A673 (cell line): Measurements from ENCODE around the gene SNX10. TPM values are rescaled to one million over a fixed set of nuclear protein-coding genes. Genes with fewer than 3 reads are reported as not detected.

Source experiments
- BruUV-seq: library from RNA; stranded (reverse); fragments of 400-500 nt; replicated peaks from 2 replicates; lab custom pipeline; 2021; lab: Mats Ljungman, UMichigan
- CTCF ChIA-PET: fragments of 300-600 bp; sonication (Branson Sonifier 250); formaldehyde crosslinking; loops from one replicate; lab custom pipeline; 2022; ENCODE audit warnings: antibody characterized with exemption; lab: Charles Lee
- POLR2A ChIA-PET: fragments of 300-600 bp; sonication (Branson Sonifier 250); formaldehyde crosslinking; loops from one replicate; lab custom pipeline; 2022; ENCODE audit warnings: antibody characterized with exemption; ENCODE audit not compliant: low non-redundant PET; lab: Charles Lee
- DNase-seq: peaks from one replicate; pipeline ENCODE4 v3.0.0-alpha.2; 2015; ENCODE audit warnings: low spot score
- H3K27ac ChIP-seq: fragments of 200-600 bp; sonication (generic); 2 replicates; pipeline ENCODE4 v1.5.1; 2016; ENCODE audit warnings: mixed run types, low read depth, mild to moderate bottlenecking, mixed read lengths, antibody characterized with exemption, low read length; ENCODE audit not compliant: poor library complexity, severe bottlenecking
- H3K27me3 ChIP-seq: fragments of 200-600 bp; sonication (generic); replicated peaks from 2 replicates; pipeline ENCODE4 v1.6.1; 2017; ENCODE audit warnings: mixed run types, low read depth, mild to moderate bottlenecking, mixed read lengths, antibody characterized with exemption, low read length; ENCODE audit not compliant: insufficient read depth, poor library complexity
- H3K36me3 ChIP-seq: fragments of 200-600 bp; sonication (generic); 2 replicates; pipeline ENCODE4 v1.6.1; 2016; ENCODE audit warnings: mixed run types, mild to moderate bottlenecking, mixed read lengths, antibody characterized with exemption, low read length; ENCODE audit not compliant: insufficient read depth, poor library complexity, severe bottlenecking
- H3K4me1 ChIP-seq: fragments of 200-600 bp; sonication (generic); 2 replicates; pipeline ENCODE4 v1.6.1; 2017; ENCODE audit warnings: mixed run types, mild to moderate bottlenecking, mixed read lengths, antibody characterized with exemption, low read length; ENCODE audit not compliant: insufficient read depth, poor library complexity, severe bottlenecking
- H3K4me3 ChIP-seq: fragments of 200-600 bp; sonication (generic); 2 replicates; pipeline ENCODE4 v1.5.1; 2016; ENCODE audit warnings: low read depth, mixed run types, mild to moderate bottlenecking, mixed read lengths, low read length; ENCODE audit not compliant: poor library complexity, severe bottlenecking
- H3K9me3 ChIP-seq: fragments of 200-600 bp; sonication (generic); 2 replicates; pipeline ENCODE4 v1.6.1; 2016; ENCODE audit warnings: mixed run types, low read depth, mild to moderate bottlenecking, mixed read lengths, antibody characterized with exemption, low read length; ENCODE audit not compliant: poor library complexity, severe bottlenecking
- EZH2 ChIP-seq: fragments of 200-600 bp; sonication (generic); IDR thresholded peaks from 2 replicates; pipeline ENCODE4 v1.6.1; 2017; ENCODE audit warnings: borderline replicate concordance, low read depth, mild to moderate bottlenecking, mixed read lengths, antibody characterized with exemption, low read length; ENCODE audit not compliant: poor library complexity, severe bottlenecking
- intact Hi-C: fragments of 100-400 bp; cut with micrococcal nuclease; formaldehyde crosslinking; loops from one replicate; pipeline ENCODE4 v1.10.0; 2022; ENCODE audit not compliant: unreplicated experiment
- total RNA-seq: library from RNA; stranded (reverse); gene quantifications from 2 replicates; pipeline ENCODE4 v1.2.3, GENCODE V29; 2021
- TF ChIP-seq, protein P1 (sequence below): fragments of 300-800, 200-600 bp; sonication (generic); conservative IDR thresholded peaks from 2 replicates; pipeline ENCODE4 v1.5.1; 2017; ENCODE audit warnings: low read depth, mild to moderate bottlenecking, antibody characterized with exemption, low read length, moderate library complexity, mixed read lengths

The SNX10 gene
- total RNA-seq, 1 experiment from 2014 or later, result 1.1 TPM

DNA sequence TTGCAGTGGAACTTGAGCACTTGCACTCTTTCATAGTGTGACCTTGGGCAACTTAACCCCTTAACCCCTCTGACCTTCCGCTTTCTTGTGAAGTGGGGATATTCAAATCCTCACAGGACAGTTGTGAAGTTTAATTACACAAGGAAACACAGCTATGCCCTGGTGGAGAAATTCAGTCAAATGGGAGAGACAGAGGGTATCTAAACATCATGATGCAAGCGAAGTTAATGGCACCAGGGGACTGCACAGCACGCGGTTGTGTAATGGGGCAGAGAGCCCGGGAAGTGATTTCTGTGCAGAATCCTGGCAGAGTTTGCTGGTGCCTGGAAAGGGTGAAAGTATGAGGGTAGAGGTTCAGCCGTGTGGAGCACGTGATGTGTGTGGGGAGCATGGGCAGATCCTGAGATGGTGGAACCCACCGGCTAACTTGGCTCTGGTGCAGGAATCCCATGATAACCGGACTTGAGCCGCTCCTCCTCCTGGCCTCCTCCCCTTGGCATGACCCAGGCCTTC, 51.7 kb downstream of the SNX10 start:
- H3K9me3 ChIP-seq, result no peaks in the 10 kb centered on the region
- ChIA-PET POLR2A (no interaction called here), CTCF (no interaction called here)
- no peaks in the 10 kb centered on the region for H3K36me3 ChIP-seq
- H3K4me3 ChIP-seq, result no peak overlapping the region
- no TSS peak for BruUV-seq
- no peak for DNase-seq
- no peak overlapping the region for H3K27ac ChIP-seq
- TF ChIP-seq EZH2, result no peak
- TF ChIP-seq, protein P1, sequence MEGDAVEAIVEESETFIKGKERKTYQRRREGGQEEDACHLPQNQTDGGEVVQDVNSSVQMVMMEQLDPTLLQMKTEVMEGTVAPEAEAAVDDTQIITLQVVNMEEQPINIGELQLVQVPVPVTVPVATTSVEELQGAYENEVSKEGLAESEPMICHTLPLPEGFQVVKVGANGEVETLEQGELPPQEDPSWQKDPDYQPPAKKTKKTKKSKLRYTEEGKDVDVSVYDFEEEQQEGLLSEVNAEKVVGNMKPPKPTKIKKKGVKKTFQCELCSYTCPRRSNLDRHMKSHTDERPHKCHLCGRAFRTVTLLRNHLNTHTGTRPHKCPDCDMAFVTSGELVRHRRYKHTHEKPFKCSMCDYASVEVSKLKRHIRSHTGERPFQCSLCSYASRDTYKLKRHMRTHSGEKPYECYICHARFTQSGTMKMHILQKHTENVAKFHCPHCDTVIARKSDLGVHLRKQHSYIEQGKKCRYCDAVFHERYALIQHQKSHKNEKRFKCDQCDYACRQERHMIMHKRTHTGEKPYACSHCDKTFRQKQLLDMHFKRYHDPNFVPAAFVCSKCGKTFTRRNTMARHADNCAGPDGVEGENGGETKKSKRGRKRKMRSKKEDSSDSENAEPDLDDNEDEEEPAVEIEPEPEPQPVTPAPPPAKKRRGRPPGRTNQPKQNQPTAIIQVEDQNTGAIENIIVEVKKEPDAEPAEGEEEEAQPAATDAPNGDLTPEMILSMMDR, result no peak
- peaks cover under 1% of the 10 kb centered on the region for H3K4me1 ChIP-seq
- intact Hi-C loops, result no loop called here
- no peaks in the 10 kb centered on the region for H3K27me3 ChIP-seq

DNA sequence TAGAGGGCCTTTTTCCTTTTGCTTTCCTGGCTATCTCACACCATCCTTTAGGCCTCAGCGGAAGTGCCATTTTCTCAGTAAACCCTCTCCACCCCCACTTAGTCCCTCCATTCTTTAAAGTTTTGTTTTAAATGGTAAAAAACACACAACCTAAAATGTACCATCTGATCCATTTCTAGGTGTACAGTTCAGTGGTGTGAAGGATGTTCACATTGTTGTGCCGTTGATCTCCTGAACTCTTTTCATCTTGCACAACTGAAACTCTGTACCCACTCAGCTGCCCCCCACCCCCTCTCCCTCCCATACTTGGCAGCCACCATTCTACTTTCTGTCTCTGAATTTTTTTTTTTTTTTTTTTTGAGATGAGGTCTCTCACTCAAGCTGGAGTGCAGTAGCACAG, 52.2 kb downstream of the SNX10 start:
- CTCF ChIA-PET, result no interaction called here
- POLR2A ChIA-PET, result no interaction called here
- Histone ChIP-seq H3K4me3 (no peak overlapping the region), H3K36me3 (no peaks in the 10 kb centered on the region), H3K9me3 (no peaks in the 10 kb centered on the region), H3K4me1 (peaks cover 5% of the 10 kb centered on the region), H3K27ac (no peak overlapping the region), H3K27me3 (no peaks in the 10 kb centered on the region)
- no peak for DNase-seq
- intact Hi-C loops, result no loop called here
- no peak for TF ChIP-seq EZH2
- TF ChIP-seq, protein P1, result no peak
- BruUV-seq, result no TSS peak

DNA sequence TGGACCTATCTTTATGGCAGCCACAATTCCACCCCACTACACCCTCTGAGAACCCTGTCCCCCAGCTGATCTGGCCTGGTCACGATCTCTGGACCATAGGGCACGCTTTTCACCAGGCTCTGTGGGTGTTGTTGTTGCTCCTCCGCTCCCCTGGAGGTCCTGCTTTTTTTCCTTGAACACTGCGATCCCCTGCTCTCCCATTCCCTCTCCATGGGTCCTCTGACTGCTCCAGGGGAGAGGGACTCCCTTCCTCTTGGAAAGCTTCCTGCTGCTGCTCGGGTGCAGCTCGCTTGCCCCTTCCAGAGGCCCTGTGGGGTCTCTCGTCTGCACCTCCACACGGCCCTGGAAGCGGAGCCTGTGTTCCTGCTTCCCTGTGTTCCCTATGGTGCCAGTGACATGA, 53.5 kb downstream of the SNX10 start:
- no peaks in the 10 kb centered on the region for H3K27me3 ChIP-seq
- DNase-seq, result no peak
- BruUV-seq, result no TSS peak
- CTCF ChIA-PET, result no interaction called here
- no peaks in the 10 kb centered on the region for H3K36me3 ChIP-seq
- H3K27ac ChIP-seq, result no peak overlapping the region
- no peak for TF ChIP-seq EZH2
- TF ChIP-seq, protein P1, result no peak
- H3K4me1 ChIP-seq, result peaks cover 15% of the 10 kb centered on the region
- POLR2A ChIA-PET, result no interaction called here
- no peak overlapping the region for H3K4me3 ChIP-seq
- intact Hi-C loops, result no loop called here
- H3K9me3 ChIP-seq, result no peaks in the 10 kb centered on the region
